IMR-90 (cell line): ENCODE measurements around the gene STPG4. TPM values are rescaled to one million over a fixed set of nuclear protein-coding genes. Genes with fewer than 3 reads are reported as not detected.
A peak's percentile ranks its signal among the peaks of the same experiment; 100 is the strongest.

ENCODE experiments used
- ATAC-seq: fragments of 200-7000 bp; cut with Tn5 transposase; 2 replicates; pipeline ENCODE4 v1.9.1; 2020; ENCODE audit warnings: low read depth, mild to moderate bottlenecking, moderate library complexity
- BruUV-seq: library from RNA; stranded (reverse); fragments of 400-500 nt; replicated peaks from 2 replicates; lab custom pipeline; 2021; lab: Mats Ljungman, UMichigan
- CTCF ChIA-PET: fragments of 300-600 bp; formaldehyde crosslinking; extraction: SDS; loops from one replicate; lab custom pipeline; 2021; ENCODE audit warnings: antibody characterized with exemption; lab: Yijun Ruan, JAX
- POLR2A ChIA-PET: fragments of 300-600 bp; sonication (Branson Sonifier 250); formaldehyde crosslinking; loops from one replicate; lab custom pipeline; 2022; ENCODE audit warnings: antibody characterized with exemption; ENCODE audit not compliant: unreplicated experiment; lab: Charles Lee
- DNase-seq: peaks from one replicate; pipeline ENCODE4 v3.0.0; 2013
- H2AFZ ChIP-seq: replicated peaks from 2 replicates; pipeline ENCODE3; 2013; ENCODE audit warnings: low read length, mild to moderate bottlenecking; ENCODE audit not compliant: poor library complexity
- H2AK5ac ChIP-seq: 2 replicates; pipeline ENCODE4 v1.6.1; 2013; ENCODE audit warnings: low read depth, low read length, inconsistent platforms
- H2AK9ac ChIP-seq: replicated peaks from 2 replicates; pipeline ENCODE3; 2013; ENCODE audit warnings: mild to moderate bottlenecking, low read depth, low read length, moderate library complexity; ENCODE audit not compliant: poor library complexity
- H2BK120ac ChIP-seq: 2 replicates; pipeline ENCODE4 v1.6.1; 2013; ENCODE audit warnings: low read depth, low read length, inconsistent platforms
- H2BK15ac ChIP-seq: 3 replicates; pipeline ENCODE4 v1.6.1; 2013; ENCODE audit warnings: low read depth, low read length, inconsistent platforms
- H2BK20ac ChIP-seq: 2 replicates; pipeline ENCODE4 v1.6.1; 2013; ENCODE audit warnings: low read depth, mild to moderate bottlenecking, inconsistent platforms, low read length, moderate library complexity
- H2BK5ac ChIP-seq: 2 replicates; pipeline ENCODE4 v1.6.1; 2013; ENCODE audit warnings: mild to moderate bottlenecking, low read depth, low read length, inconsistent platforms; ENCODE audit not compliant: poor library complexity, severe bottlenecking
- H3K14ac ChIP-seq: replicated peaks from 2 replicates; pipeline ENCODE4 v1.6.1; 2013; ENCODE audit warnings: low read depth, low read length, inconsistent platforms
- H3K18ac ChIP-seq: 2 replicates; pipeline ENCODE4 v1.6.1; 2013; ENCODE audit warnings: low read depth, low read length, control low read depth
- H3K23ac ChIP-seq: 2 replicates; pipeline ENCODE4 v1.6.1; 2013; ENCODE audit warnings: low read depth, low read length, inconsistent platforms
- H3K27ac ChIP-seq: 2 replicates; pipeline ENCODE4 v1.5.1; 2013; ENCODE audit warnings: mild to moderate bottlenecking, control low read depth, low read length; ENCODE audit not compliant: insufficient read depth
- H3K27me3 ChIP-seq: 2 replicates; pipeline ENCODE4 v1.6.1; 2013; ENCODE audit warnings: low read length; ENCODE audit not compliant: control insufficient read depth, insufficient read depth
- H3K36me3 ChIP-seq: 2 replicates; pipeline ENCODE4 v1.6.1; 2013; ENCODE audit warnings: low read length, mixed read lengths; ENCODE audit not compliant: control insufficient read depth, insufficient read depth
- H3K4ac ChIP-seq: 2 replicates; pipeline ENCODE4 v1.6.1; 2013; ENCODE audit warnings: low read depth, low read length, inconsistent platforms
- H3K4me1 ChIP-seq: 2 replicates; pipeline ENCODE4 v1.6.1; 2013; ENCODE audit warnings: low read length, mixed read lengths; ENCODE audit not compliant: control insufficient read depth, insufficient read depth
- H3K4me2 ChIP-seq: 2 replicates; pipeline ENCODE4 v1.6.1; 2013; ENCODE audit warnings: low read depth, mild to moderate bottlenecking, control low read depth, low read length, moderate library complexity
- H3K4me3 ChIP-seq: 2 replicates; pipeline ENCODE4 v1.5.1; 2013; ENCODE audit warnings: low read depth, mild to moderate bottlenecking, control low read depth, low read length, moderate library complexity; ENCODE audit not compliant: insufficient read depth
- H3K56ac ChIP-seq: 2 replicates; pipeline ENCODE4 v1.6.1; 2013; ENCODE audit warnings: low read length, inconsistent platforms; ENCODE audit not compliant: insufficient read depth; ENCODE audit errors: extremely low read depth
- H3K79me1 ChIP-seq, 2 experiments: 2 replicates each; pipeline ENCODE4 v1.6.1; 2013; ENCODE audit warnings: low read length in 2 of 2, inconsistent platforms in 1 of 2, low read depth in 1 of 2
- H3K9ac ChIP-seq: 2 replicates; pipeline ENCODE4 v1.6.1; 2013; ENCODE audit warnings: low read depth, low read length, control low read depth
- H3K9me1 ChIP-seq: 2 replicates; pipeline ENCODE4 v1.6.1; 2013; ENCODE audit warnings: low read length, inconsistent platforms; ENCODE audit not compliant: insufficient read depth
- H3K9me3 ChIP-seq: 2 replicates; pipeline ENCODE4 v1.6.1; 2013; ENCODE audit warnings: low read length; ENCODE audit not compliant: control insufficient read depth, insufficient read depth
- H4K20me1 ChIP-seq: 2 replicates; pipeline ENCODE4 v1.6.1; 2013; ENCODE audit warnings: low read length, inconsistent platforms; ENCODE audit not compliant: insufficient read depth
- H4K5ac ChIP-seq: 2 replicates; pipeline ENCODE4 v1.6.1; 2013; ENCODE audit warnings: mild to moderate bottlenecking, low read depth, low read length, control low read depth
- H4K8ac ChIP-seq, 2 experiments: 2 replicates each; pipeline ENCODE4 v1.6.1; 2013; ENCODE audit warnings: low read depth in 2 of 2, low read length in 2 of 2, control low read depth in 1 of 2, inconsistent platforms in 1 of 2
- H4K91ac ChIP-seq: 2 replicates; pipeline ENCODE4 v1.6.1; 2013; ENCODE audit warnings: low read depth, low read length, inconsistent platforms; ENCODE audit not compliant: insufficient read depth
- FOS ChIP-seq: fragments of 150-350 bp; IDR thresholded peaks from 2 replicates; pipeline ENCODE4 v1.6.1; 2016; ENCODE audit warnings: low read depth, low read length
- WGBS, 2 experiments: methylation state at CpG; one replicate each; pipeline versions ENCODE4 v1.1.5 to v1.1.7; 2013; ENCODE audit warnings: missing lambda C conversion rate in 2 of 2; ENCODE audit not compliant: insufficient read length in 1 of 2; ENCODE audit errors: extremely low coverage in 2 of 2; 5-methylcytosine and 5-hydroxymethylcytosine counted together
- dilution Hi-C: fragments of 300-500 bp; cut with HindIII; formaldehyde crosslinking; loops from one replicate; pipeline ENCODE4 v1.14.3; 2018; ENCODE audit warnings: low sequenced_read_pairs; ENCODE audit not compliant: unreplicated experiment
- in situ Hi-C: fragments of 300-500 bp; cut with MboI; formaldehyde crosslinking; loops from 3 replicates; pipeline ENCODE4 v1.14.3; 2019; ENCODE audit warnings: low sequenced_read_pairs, inconsistent platforms, mixed read lengths
- intact Hi-C: fragments of 100-400 bp; cut with micrococcal nuclease; formaldehyde crosslinking; loops from 2 replicates; pipeline ENCODE4 v1.10.0; 2022
- polyA plus RNA-seq, 3 experiments: library from polyadenylated mRNA; depleted of rRNA; stranded (reverse); fragments of >200 nt; gene quantifications; 2 replicates each; pipeline ENCODE4 v1.2.3, GENCODE V29; 2012; ENCODE audit warnings: low replicate concordance in 1 of 3
- total RNA-seq: library from RNA; depleted of rRNA; stranded (reverse); fragments of >200 nt; gene quantifications from 2 replicates; pipeline ENCODE4 v1.2.3, GENCODE V29; 2012
- TF ChIP-seq, protein P1 (sequence below): conservative IDR thresholded peaks from 2 replicates; pipeline ENCODE4 v1.5.1; 2012; ENCODE audit warnings: mild to moderate bottlenecking, low read depth, low read length, improper control_type of control experiment

STPG4 gene
- total and polyA plus RNA-seq, 2 of the 4 experiments (the other 2 are of a cell fraction): 0.12 to 0.18 TPM

DNA sequence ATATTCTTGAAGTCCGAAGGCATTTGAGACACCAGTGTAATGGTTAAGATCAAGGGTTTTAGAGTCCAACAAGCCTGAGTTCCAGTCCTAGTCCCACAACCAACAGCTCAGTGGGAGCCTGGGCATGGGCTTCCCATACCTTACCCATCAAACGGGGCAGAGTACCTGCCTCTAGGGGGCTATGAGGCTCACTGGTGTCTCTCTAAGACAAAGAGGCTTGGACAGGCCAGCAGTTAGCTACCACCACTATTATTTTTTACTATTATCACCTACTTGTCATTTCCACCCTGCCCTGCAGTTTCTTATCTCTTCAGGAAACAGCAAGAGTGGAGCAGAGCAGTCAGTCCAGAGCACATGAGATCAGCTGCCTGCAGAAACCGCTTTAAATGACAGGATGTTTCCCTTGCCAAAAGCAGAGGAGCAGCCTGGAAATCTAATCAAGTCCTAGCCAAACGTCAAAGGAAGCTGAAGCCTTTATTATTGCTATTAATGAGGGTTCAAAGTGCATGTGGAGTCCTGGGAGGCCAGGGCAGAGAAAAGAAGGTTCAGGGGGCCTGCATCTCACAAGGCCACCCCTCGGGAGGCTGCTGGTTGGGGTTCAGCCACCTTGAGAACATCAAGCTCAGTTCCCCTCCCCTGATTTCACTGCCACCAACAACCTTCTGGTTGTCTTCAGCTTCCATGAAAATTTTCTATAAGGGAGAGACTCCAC is 66.6 kb downstream of the STPG4 start:
- Histone ChIP-seq H4K8ac (peak overlapping the region; percentile 49 to 95; a peak in 3 of 4 replicates), H4K91ac (peak overlapping the region; percentile 91), H3K4ac (peak overlapping the region; percentile 92), H3K27ac (peak overlapping the region; percentile 16; the same call in 1 of the 2 replicates), H2AFZ (peak overlapping the region; percentile 88), H2BK20ac (peak overlapping the region; percentile 93), H3K36me3 (no peaks in the 10 kb centered on the region), H2BK15ac (peak overlapping the region; percentile 93; the same call in 2 of the 3 replicates), H3K23ac (peak overlapping the region; percentile 83), H4K20me1 (no peaks in the 10 kb centered on the region), H3K4me3 (no peak overlapping the region), H2BK120ac (peak overlapping the region; percentile 94), H3K56ac (peak overlapping the region; percentile 32; the same call in 1 of the 2 replicates), H3K4me2 (no peak overlapping the region), H3K9me1 (peaks cover 18% of the 10 kb centered on the region), H3K9ac (no peak overlapping the region; the same call in 1 of the 2 replicates), H2AK9ac (peak overlapping the region; percentile 93), H2AK5ac (peak overlapping the region; percentile 74), H2BK5ac (peak overlapping the region; percentile 22), H3K18ac (peak overlapping the region; percentile 25), H3K9me3 (no peaks in the 10 kb centered on the region), H4K5ac (peak overlapping the region; percentile 35; the same call in 1 of the 2 replicates), H3K27me3 (no peaks in the 10 kb centered on the region), H3K79me1 (peaks cover 0 to 6% of the 10 kb centered on the region in 2 experiments; a peak in 1 of 4 replicates), H3K14ac (peak overlapping the region; percentile 89), H3K4me1 (peaks cover 16% of the 10 kb centered on the region)
- POLR2A ChIA-PET: no interaction called here
- TF ChIP-seq, protein P1, sequence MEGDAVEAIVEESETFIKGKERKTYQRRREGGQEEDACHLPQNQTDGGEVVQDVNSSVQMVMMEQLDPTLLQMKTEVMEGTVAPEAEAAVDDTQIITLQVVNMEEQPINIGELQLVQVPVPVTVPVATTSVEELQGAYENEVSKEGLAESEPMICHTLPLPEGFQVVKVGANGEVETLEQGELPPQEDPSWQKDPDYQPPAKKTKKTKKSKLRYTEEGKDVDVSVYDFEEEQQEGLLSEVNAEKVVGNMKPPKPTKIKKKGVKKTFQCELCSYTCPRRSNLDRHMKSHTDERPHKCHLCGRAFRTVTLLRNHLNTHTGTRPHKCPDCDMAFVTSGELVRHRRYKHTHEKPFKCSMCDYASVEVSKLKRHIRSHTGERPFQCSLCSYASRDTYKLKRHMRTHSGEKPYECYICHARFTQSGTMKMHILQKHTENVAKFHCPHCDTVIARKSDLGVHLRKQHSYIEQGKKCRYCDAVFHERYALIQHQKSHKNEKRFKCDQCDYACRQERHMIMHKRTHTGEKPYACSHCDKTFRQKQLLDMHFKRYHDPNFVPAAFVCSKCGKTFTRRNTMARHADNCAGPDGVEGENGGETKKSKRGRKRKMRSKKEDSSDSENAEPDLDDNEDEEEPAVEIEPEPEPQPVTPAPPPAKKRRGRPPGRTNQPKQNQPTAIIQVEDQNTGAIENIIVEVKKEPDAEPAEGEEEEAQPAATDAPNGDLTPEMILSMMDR: peak; percentile 16; the same call in 1 of the 2 replicates
- no peak for TF ChIP-seq FOS
- dilution Hi-C loops: no loop called here
- in situ Hi-C loops: no loop called here
- no TSS peak for BruUV-seq
- intact Hi-C loops: no loop called here
- WGBS, 2 experiments: 0% methylated on average over 1 of the region's 5 CpGs; no CpG with 5 or more reads in 1 of the 2 experiments
- CTCF ChIA-PET: interaction anchor here (0.6 to 1.1 kb wide), 3 partner anchors 12 to 106 kb away, joined by 3 read pairs; no protein-coding TSS in a partner anchor
- ATAC-seq (peak; percentile 48), DNase-seq (peak; percentile 56)
